Nephron (organoid): ENCODE results near the gene SULT1C2.

Source experiments
- H3K27ac Mint-ChIP-seq, 3 experiments: 2 replicates each; pipeline ENCODE4 v1.8.0; 2020; ENCODE audit warnings: mixed read lengths in 3 of 3, mild to moderate bottlenecking in 2 of 3, moderate library complexity in 1 of 3
- H3K27me3 Mint-ChIP-seq: 2 replicates; pipeline ENCODE4 v1.8.0; 2021; ENCODE audit warnings: low read depth, mild to moderate bottlenecking, moderate library complexity, mixed read lengths
- H3K36me3 Mint-ChIP-seq: 2 replicates; pipeline ENCODE4 v1.8.0; 2020; ENCODE audit warnings: low read depth, mixed read lengths
- H3K4me1 Mint-ChIP-seq: 2 replicates; pipeline ENCODE4 v1.8.0; 2020; ENCODE audit warnings: mixed read lengths
- H3K4me3 Mint-ChIP-seq, 3 experiments: 2 replicates each; pipeline ENCODE4 v1.8.0; 2020; ENCODE audit warnings: mild to moderate bottlenecking in 3 of 3, mixed read lengths in 3 of 3, moderate library complexity in 2 of 3
- H3K9me3 Mint-ChIP-seq: 2 replicates; pipeline ENCODE4 v1.8.0; 2020; ENCODE audit warnings: mixed read lengths
- TF ChIP-seq, protein P1 (sequence below), 3 experiments: fragments of 200-600 bp; sonication (generic); IDR thresholded peaks; one replicate each; pipeline ENCODE4 v1.5.0; 2021; ENCODE audit warnings: antibody characterized with exemption in 3 of 3; ENCODE audit not compliant: unreplicated experiment in 3 of 3

Gene SULT1C2

GRCh38 chr2:108323619-108324018, 34.9 kb downstream of the SULT1C2 start:
- peaks cover 6% of the 10 kb centered on the region for H3K4me1 Mint-ChIP-seq
- no peak overlapping the region for H3K4me3 Mint-ChIP-seq
- H3K27ac Mint-ChIP-seq = no peak overlapping the region
- H3K9me3 Mint-ChIP-seq = peaks cover 2% of the 10 kb centered on the region
- H3K36me3 Mint-ChIP-seq = peaks cover 5% of the 10 kb centered on the region
- peaks cover 3% of the 10 kb centered on the region for H3K27me3 Mint-ChIP-seq
- TF ChIP-seq, protein P1, sequence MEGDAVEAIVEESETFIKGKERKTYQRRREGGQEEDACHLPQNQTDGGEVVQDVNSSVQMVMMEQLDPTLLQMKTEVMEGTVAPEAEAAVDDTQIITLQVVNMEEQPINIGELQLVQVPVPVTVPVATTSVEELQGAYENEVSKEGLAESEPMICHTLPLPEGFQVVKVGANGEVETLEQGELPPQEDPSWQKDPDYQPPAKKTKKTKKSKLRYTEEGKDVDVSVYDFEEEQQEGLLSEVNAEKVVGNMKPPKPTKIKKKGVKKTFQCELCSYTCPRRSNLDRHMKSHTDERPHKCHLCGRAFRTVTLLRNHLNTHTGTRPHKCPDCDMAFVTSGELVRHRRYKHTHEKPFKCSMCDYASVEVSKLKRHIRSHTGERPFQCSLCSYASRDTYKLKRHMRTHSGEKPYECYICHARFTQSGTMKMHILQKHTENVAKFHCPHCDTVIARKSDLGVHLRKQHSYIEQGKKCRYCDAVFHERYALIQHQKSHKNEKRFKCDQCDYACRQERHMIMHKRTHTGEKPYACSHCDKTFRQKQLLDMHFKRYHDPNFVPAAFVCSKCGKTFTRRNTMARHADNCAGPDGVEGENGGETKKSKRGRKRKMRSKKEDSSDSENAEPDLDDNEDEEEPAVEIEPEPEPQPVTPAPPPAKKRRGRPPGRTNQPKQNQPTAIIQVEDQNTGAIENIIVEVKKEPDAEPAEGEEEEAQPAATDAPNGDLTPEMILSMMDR (IDR thresholded peaks at IDR 0.05; ENCODE audit: unreplicated experiment in 3 of 3) = no peak

DNA sequence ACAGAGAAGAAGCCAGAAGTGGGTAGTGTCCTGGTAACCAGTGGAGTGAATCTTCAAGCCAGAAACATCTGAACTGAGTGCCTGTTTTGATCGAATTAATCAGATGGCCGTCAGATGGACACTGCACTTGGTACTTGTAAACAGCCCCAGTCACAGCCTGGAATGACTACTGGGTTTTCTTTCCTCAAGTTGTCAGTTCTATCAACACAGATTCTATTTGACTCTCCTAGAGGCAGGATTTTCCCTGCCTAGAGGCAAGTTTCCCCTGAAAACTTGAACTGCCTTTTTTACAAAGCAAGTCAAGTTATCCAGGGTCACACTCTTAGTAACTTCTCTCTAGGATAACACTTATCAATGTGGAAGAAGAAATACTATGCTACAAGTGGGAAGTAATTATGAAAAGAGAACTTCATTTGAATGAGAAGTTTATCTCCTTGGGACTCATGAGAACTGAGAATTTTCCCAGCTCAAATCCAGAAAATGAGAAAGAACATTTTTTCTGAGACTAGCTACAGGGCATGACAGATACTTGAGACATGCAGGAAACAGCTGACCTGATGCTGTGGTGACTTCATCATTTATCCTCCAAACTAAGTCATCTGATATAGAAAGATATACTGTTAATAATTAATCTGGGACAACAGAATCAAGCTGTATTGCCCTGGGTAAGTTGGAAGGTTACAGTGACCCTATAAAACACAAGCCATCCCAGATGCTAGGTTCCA, 36.0 kb downstream of the SULT1C2 start:
- no peak overlapping the region for H3K4me3 Mint-ChIP-seq
- peaks cover 2% of the 10 kb centered on the region for H3K9me3 Mint-ChIP-seq
- no peaks in the 10 kb centered on the region for H3K4me1 Mint-ChIP-seq
- peaks cover 5% of the 10 kb centered on the region for H3K36me3 Mint-ChIP-seq
- H3K27ac Mint-ChIP-seq = no peak overlapping the region
- H3K27me3 Mint-ChIP-seq = peaks cover 3% of the 10 kb centered on the region
- TF ChIP-seq, protein P1 (IDR thresholded peaks at IDR 0.05; ENCODE audit: unreplicated experiment in 3 of 3) = no peak

DNA sequence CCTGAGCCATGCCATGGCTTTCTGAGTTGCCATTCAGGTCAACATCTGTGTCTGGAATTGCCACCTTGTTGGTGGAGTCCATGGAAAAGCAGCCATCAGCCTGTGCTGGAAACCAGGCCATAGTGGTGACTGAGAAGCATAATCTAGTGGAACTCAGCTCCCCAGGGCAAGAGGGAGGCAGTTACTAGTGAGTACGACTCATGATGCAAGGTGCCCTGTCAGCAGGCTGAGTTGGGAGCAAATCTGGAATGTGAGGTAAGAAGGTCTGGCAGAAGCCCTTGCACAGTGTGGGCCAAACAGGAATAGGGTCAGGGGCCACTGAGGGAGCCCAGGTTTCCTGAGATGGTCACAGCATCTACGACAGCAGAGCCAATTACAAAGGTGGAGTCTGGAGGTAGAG, 37.1 kb downstream of the SULT1C2 start:
- Mint-ChIP-seq H3K4me1 (peaks cover 4% of the 10 kb centered on the region), H3K36me3 (peaks cover 5% of the 10 kb centered on the region), H3K27me3 (peaks cover 3% of the 10 kb centered on the region), H3K27ac (no peak overlapping the region), H3K9me3 (peaks cover 2% of the 10 kb centered on the region), H3K4me3 (no peak overlapping the region)
- TF ChIP-seq, protein P1 (IDR thresholded peaks at IDR 0.05; ENCODE audit: unreplicated experiment in 3 of 3) = no peak

DNA sequence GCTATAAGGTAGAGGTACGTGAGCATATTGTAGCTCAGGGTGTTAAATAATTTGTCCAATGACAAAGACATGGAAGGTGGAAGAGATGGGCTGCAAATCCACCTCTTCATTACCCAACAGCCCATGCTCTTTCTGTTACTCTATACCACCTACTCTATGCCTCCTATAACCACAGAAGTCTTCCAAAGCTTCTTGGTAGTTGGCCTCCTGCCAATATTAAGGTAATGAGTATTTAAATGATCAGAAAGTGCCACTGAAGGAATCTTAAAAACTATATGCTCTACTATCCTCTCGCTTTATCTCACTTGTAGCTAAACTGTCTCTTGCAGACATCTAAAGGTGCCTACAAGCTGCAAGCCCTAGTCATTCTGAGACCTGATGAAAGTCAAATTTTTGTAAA, 41.1 kb downstream of the SULT1C2 start:
- no peak overlapping the region for H3K4me3 Mint-ChIP-seq
- H3K27me3 Mint-ChIP-seq = no peaks in the 10 kb centered on the region
- no peaks in the 10 kb centered on the region for H3K36me3 Mint-ChIP-seq
- H3K9me3 Mint-ChIP-seq = no peaks in the 10 kb centered on the region
- H3K4me1 Mint-ChIP-seq = peaks cover 16% of the 10 kb centered on the region
- no peak overlapping the region for H3K27ac Mint-ChIP-seq
- TF ChIP-seq, protein P1 (IDR thresholded peaks at IDR 0.05; ENCODE audit: unreplicated experiment in 3 of 3) = no peak

DNA sequence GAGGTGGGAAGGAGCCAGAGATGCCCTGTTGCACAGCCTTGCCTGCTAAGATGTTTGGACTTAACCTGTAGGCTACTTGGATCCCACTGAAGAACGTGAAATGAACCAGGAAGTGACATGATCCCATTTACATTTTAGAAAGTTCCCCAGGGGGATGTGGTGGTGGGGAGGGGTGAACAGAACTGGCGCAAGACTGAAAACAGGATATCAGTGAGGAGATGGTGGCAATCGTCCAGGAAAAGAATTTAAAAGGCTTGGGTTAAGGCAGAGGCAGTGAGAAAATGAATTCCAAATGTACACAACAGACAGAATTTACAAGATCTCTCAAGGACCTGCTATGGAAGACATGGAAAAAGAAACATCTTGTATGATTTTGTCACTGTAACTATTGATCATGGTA, 42.3 kb downstream of the SULT1C2 start:
- Mint-ChIP-seq H3K4me1 (peaks cover 16% of the 10 kb centered on the region), H3K27me3 (no peaks in the 10 kb centered on the region), H3K27ac (peak overlapping the region; percentile 71 to 86 (median 84)), H3K9me3 (no peaks in the 10 kb centered on the region), H3K4me3 (no peak overlapping the region), H3K36me3 (no peaks in the 10 kb centered on the region)
- TF ChIP-seq, protein P1 (IDR thresholded peaks at IDR 0.05; ENCODE audit: unreplicated experiment in 3 of 3) = no peak

DNA sequence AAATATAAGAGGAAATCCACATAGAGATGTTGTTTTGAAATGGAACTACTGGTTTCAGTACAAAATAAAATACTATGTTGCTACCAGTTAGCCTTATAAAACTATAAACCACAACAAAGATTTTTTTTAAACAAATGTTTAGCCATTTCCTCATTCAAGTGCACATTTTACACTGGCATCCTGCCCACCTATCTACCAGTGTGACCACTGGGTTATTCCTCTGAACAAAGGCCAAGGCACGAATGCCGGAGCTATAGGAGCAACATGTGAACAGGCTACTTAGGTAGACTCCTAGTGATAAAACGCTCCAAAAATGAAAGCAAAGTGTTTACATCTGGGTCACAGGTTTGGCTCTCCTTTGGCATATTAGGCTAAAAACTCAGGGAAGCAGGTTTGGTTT, 57.3 kb downstream of the SULT1C2 start:
- H3K9me3 Mint-ChIP-seq = peaks cover 9% of the 10 kb centered on the region

More for the DNA sequence above, 57.3 kb downstream of the SULT1C2 start:
- no peaks in the 10 kb centered on the region for H3K4me1 Mint-ChIP-seq
- peaks cover 3% of the 10 kb centered on the region for H3K36me3 Mint-ChIP-seq
- H3K27ac Mint-ChIP-seq = no peak overlapping the region
- no peak overlapping the region for H3K4me3 Mint-ChIP-seq
- peaks cover 4% of the 10 kb centered on the region for H3K27me3 Mint-ChIP-seq
- TF ChIP-seq, protein P1 (IDR thresholded peaks at IDR 0.05; ENCODE audit: unreplicated experiment in 3 of 3) = no peak
